ENCODE measurements around the gene AK3. TPM values are rescaled to one million over a fixed set of nuclear protein-coding genes. Genes with fewer than 3 reads are reported as not detected.

Gene AK3
- total and polyA plus RNA-seq, 9 of the 15 experiments (the other 6 are each of a cell fraction or from before 2014, with no cell fraction given) = 12.2 to 78.6 (median 41.8) TPM

GRCh38 chr9:4701526-4701925 is 39.5 kb downstream of the AK3 start:
- ATAC-seq (no peak), FAIRE-seq (no peak), DNase-seq (ENCODE audit: extremely low read depth in 1 of 4, low spot score in 3 of 4) (no peak)
- in situ Hi-C loops (cut with MboI) = no loop called here
- Histone ChIP-seq H4K20me1 (replicated peaks; ENCODE audit: control insufficient read depth, insufficient read depth, low read length) (no peaks in the 10 kb centered on the region), H3K9ac (ENCODE audit: insufficient read depth in 1 of 2, low read depth in 2 of 2, low read length in 2 of 2) (no peak overlapping the region), H3K4me1 (replicated peaks in 1 of 2; ENCODE audit: control insufficient read depth in 2 of 2, insufficient read depth in 2 of 2, low read length in 2 of 2) (peaks cover 4% of the 10 kb centered on the region in 2 experiments; a peak in 1 of 5 replicates), H3K79me2 (ENCODE audit: control insufficient read depth, insufficient read depth, low read length) (no peaks in the 10 kb centered on the region), H2AFZ (ENCODE audit: low read depth, low read length) (no peak overlapping the region), H3K27me3 (ENCODE audit: control insufficient read depth in 2 of 2, insufficient read depth in 2 of 2, low read length in 2 of 2) (no peaks in the 10 kb centered on the region), H3K36me3 (ENCODE audit: control insufficient read depth, insufficient read depth, low read length) (peaks cover 73% of the 10 kb centered on the region), H3K27ac (ENCODE audit: extremely low read depth, low read depth, low read length) (no peak overlapping the region), H3K9me1 (ENCODE audit: control insufficient read depth, insufficient read depth, low read length) (no peaks in the 10 kb centered on the region), H3K4me2 (ENCODE audit: insufficient read depth, low read length) (no peak overlapping the region), H3K9me3 (replicated peaks; ENCODE audit: control insufficient read depth, insufficient read depth, low read depth, low read length) (no peaks in the 10 kb centered on the region), H3K4me3 (no peak overlapping the region)
- CTCF ChIA-PET (ENCODE audit: low intra/inter-chr PET ratio) = no interaction called here
- TF ChIP-seq CXXC5 (CRISPR knock-in tag; IDR thresholded peaks at IDR 0.05) (no peak), ETV6 (IDR thresholded peaks at IDR 0.05; ENCODE audit: borderline replicate concordance in 1 of 2, low read depth in 2 of 2, low read length in 1 of 2) (no peak), ETV6 (CRISPR knock-in tag; IDR thresholded peaks at IDR 0.05; ENCODE audit: borderline replicate concordance) (no peak), LCOR (CRISPR knock-in tag; IDR thresholded peaks at IDR 0.05) (no peak), PCBP1 (IDR thresholded peaks at IDR 0.05; ENCODE audit: low read depth, low read length, poor library complexity, severe bottlenecking) (no peak), NR3C1 (CRISPR knock-in tag; IDR thresholded peaks at IDR 0.05) (no peak), ZSCAN29 (IDR thresholded peaks at IDR 0.05) (no peak), FOXA3 (CRISPR knock-in tag; conservative IDR thresholded peaks at IDR 0.05 in 1 of 2, IDR thresholded peaks at IDR 0.05 in 1 of 2) (no peak), ZBTB7A (IDR thresholded peaks at IDR 0.05; ENCODE audit: borderline replicate concordance, control insufficient read depth, low read depth, low read length) (no peak), ZNF175 (CRISPR knock-in tag; IDR thresholded peaks at IDR 0.05; ENCODE audit: low read depth) (no peak), BDP1 (IDR thresholded peaks at IDR 0.05; ENCODE audit: insufficient read depth, insufficient read length) (no peak), E2F3 (CRISPR knock-in tag; IDR thresholded peaks at IDR 0.05) (no peak), ZKSCAN1 (IDR thresholded peaks at IDR 0.05; ENCODE audit: low read depth, low read length) (no peak), NCOR1 (IDR thresholded peaks at IDR 0.05) (no peak), ZNF764 (CRISPR knock-in tag; IDR thresholded peaks at IDR 0.05; ENCODE audit: low read depth) (no peak), RBM17 (IDR thresholded peaks at IDR 0.05; ENCODE audit: borderline replicate concordance, low read depth, low read length) (no peak), POLR2H (tag; IDR thresholded peaks at IDR 0.05; ENCODE audit: low read depth) (no peak), ZNF644 (tag; IDR thresholded peaks at IDR 0.05; ENCODE audit: low read depth) (no peak)
- TF ChIP-seq, protein P1, sequence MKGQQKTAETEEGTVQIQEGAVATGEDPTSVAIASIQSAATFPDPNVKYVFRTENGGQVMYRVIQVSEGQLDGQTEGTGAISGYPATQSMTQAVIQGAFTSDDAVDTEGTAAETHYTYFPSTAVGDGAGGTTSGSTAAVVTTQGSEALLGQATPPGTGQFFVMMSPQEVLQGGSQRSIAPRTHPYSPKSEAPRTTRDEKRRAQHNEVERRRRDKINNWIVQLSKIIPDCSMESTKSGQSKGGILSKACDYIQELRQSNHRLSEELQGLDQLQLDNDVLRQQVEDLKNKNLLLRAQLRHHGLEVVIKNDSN (CRISPR knock-in tag; IDR thresholded peaks at IDR 0.05) = no peak
- BruUV-seq (replicated peaks) = no TSS peak
- POLR2A ChIA-PET = no interaction called here
- 60% methylated on average over 1 of the region's 1 CpG for WGBS (ENCODE audit: insufficient coverage, low coverage, missing lambda C conversion rate)
- intact Hi-C loops (cut with micrococcal nuclease) = no loop called here

Measured in K562 (cell line).